Measurements from ENCODE around the gene PHETA2.
"Not testable (repeated sequence)": the region's sequence is repeated elsewhere in the genome, so short reads cannot be mapped to it uniquely, and the experiment has no call there.

DNA sequence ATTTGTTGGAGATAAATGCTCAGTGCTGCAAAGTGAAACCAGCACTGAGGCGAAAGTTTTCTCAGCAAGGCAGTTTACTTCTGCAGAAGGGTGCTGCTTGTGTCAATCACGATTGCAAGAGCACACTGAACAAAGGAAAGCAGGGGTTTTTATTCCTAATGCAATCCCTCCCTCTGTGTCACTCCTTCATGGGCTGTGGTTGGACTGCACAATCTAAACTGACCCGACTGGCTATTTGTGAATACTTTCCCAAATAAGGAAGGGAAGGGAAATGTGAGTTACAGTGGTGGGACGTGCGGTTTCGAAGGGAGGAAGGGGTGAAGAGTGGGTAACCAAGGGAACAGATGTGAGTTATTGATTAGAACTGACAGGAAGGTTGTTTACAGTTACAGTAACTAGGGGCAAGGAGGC lies 41.4 kb downstream of the PHETA2 start:
- TF ChIP-seq, protein P1, sequence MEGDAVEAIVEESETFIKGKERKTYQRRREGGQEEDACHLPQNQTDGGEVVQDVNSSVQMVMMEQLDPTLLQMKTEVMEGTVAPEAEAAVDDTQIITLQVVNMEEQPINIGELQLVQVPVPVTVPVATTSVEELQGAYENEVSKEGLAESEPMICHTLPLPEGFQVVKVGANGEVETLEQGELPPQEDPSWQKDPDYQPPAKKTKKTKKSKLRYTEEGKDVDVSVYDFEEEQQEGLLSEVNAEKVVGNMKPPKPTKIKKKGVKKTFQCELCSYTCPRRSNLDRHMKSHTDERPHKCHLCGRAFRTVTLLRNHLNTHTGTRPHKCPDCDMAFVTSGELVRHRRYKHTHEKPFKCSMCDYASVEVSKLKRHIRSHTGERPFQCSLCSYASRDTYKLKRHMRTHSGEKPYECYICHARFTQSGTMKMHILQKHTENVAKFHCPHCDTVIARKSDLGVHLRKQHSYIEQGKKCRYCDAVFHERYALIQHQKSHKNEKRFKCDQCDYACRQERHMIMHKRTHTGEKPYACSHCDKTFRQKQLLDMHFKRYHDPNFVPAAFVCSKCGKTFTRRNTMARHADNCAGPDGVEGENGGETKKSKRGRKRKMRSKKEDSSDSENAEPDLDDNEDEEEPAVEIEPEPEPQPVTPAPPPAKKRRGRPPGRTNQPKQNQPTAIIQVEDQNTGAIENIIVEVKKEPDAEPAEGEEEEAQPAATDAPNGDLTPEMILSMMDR (IDR thresholded peaks at IDR 0.05), result not testable (repeated sequence)
- TF ChIP-seq ZC3H11A (IDR thresholded peaks at IDR 0.05); RAD21 (conservative IDR thresholded peaks at IDR 0.05 in 1 of 2, IDR thresholded peaks at IDR 0.05 in 1 of 2); SREBF2 (IDR thresholded peaks at IDR 0.05); MAFK (IDR thresholded peaks at IDR 0.05; ENCODE audit: partially characterized antibody); POLR2A (IDR thresholded peaks at IDR 0.05; ENCODE audit: low read length); JUN (IDR thresholded peaks at IDR 0.05); GATA3 (IDR thresholded peaks at IDR 0.05; ENCODE audit: borderline replicate concordance); SMC3 (IDR thresholded peaks at IDR 0.05); BHLHE40 (IDR thresholded peaks at IDR 0.05; ENCODE audit: low read depth, low read length); HDAC2 (IDR thresholded peaks at IDR 0.05); EP300 (IDR thresholded peaks at IDR 0.05): not testable (repeated sequence)
